ENCODE measurements around the gene GTF3C4. TPM values are rescaled to one million over a fixed set of nuclear protein-coding genes. Genes with fewer than 3 reads are reported as not detected.

Gene GTF3C4
- polyA plus RNA-seq, 1 donor from 2014 or later = 11.1 TPM

- Histone ChIP-seq H3K9me3 (ENCODE audit: low read length) (no peaks in the 10 kb centered on the region), H3K36me3 (ENCODE audit: insufficient read depth, low read length) (no peaks in the 10 kb centered on the region), H4K20me1 (ENCODE audit: insufficient read depth) (no peaks in the 10 kb centered on the region), H3K27ac (ENCODE audit: low read length) (peak within 1 kb of the TSS; percentile 89), H2AFZ (ENCODE audit: low read depth, low read length) (peak within 1 kb of the TSS; percentile 69), H3K9ac (ENCODE audit: low read length) (peak within 1 kb of the TSS; percentile 89), H3F3A (ENCODE audit: insufficient read depth, low read length, poor library complexity, severe bottlenecking) (no peaks in the 10 kb centered on the region), H3K4me3 (ENCODE audit: low read length) (peak within 1 kb of the TSS; percentile 69), H3K79me2 (replicated peaks; ENCODE audit: insufficient read depth, low read length) (peaks cover 49% of the 10 kb centered on the region), H3K4me2 (ENCODE audit: low read length) (peak within 1 kb of the TSS; percentile 61), H3K27me3 (ENCODE audit: insufficient read depth, low read depth, low read length) (no peaks in the 10 kb centered on the region), H3K9me2 (ENCODE audit: insufficient read depth, low read length) (no peaks in the 10 kb centered on the region)
- peak; percentile 49 for TF ChIP-seq TAF1 (IDR thresholded peaks at IDR 0.05; ENCODE audit: low read depth)
- TF ChIP-seq, protein P1, sequence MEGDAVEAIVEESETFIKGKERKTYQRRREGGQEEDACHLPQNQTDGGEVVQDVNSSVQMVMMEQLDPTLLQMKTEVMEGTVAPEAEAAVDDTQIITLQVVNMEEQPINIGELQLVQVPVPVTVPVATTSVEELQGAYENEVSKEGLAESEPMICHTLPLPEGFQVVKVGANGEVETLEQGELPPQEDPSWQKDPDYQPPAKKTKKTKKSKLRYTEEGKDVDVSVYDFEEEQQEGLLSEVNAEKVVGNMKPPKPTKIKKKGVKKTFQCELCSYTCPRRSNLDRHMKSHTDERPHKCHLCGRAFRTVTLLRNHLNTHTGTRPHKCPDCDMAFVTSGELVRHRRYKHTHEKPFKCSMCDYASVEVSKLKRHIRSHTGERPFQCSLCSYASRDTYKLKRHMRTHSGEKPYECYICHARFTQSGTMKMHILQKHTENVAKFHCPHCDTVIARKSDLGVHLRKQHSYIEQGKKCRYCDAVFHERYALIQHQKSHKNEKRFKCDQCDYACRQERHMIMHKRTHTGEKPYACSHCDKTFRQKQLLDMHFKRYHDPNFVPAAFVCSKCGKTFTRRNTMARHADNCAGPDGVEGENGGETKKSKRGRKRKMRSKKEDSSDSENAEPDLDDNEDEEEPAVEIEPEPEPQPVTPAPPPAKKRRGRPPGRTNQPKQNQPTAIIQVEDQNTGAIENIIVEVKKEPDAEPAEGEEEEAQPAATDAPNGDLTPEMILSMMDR (IDR thresholded peaks at IDR 0.05; ENCODE audit: poor library complexity, severe bottlenecking) = peak; percentile 32
- TF ChIP-seq MXI1 (conservative IDR thresholded peaks at IDR 0.05; ENCODE audit: poor library complexity, severe bottlenecking) = peak; percentile 99
- TF ChIP-seq POLR2AphosphoS5 (IDR thresholded peaks at IDR 0.05) = peak; percentile 38
- TF ChIP-seq REST (IDR thresholded peaks at IDR 0.05; ENCODE audit: borderline replicate concordance) = peak; percentile 72
- peak; percentile 50 for TF ChIP-seq RAD21 (conservative IDR thresholded peaks at IDR 0.05)
- TF ChIP-seq SMC3 (conservative IDR thresholded peaks at IDR 0.05; ENCODE audit: poor library complexity) = peak; percentile 55
- TF ChIP-seq EP300 (conservative IDR thresholded peaks at IDR 0.05; ENCODE audit: poor library complexity, severe bottlenecking) = peak; percentile 20
- no peak for TF ChIP-seq EZH2 (IDR thresholded peaks at IDR 0.05; ENCODE audit: borderline replicate concordance, insufficient read depth, low read length, poor library complexity, severe bottlenecking)
Measured at GRCh38 chr9:132669698-132670456, 387 bp upstream of the GTF3C4 start, which contains the start of gene DDX31. Gene DDX31 (minus strand): TSS chr9:132669983. CDS start chr9:132669934, 49 bp downstream.

- Histone ChIP-seq H3K9me2 (ENCODE audit: insufficient read depth, low read length) (no peaks in the 10 kb centered on the region), H2AFZ (ENCODE audit: low read depth, low read length) (peak overlapping the region; percentile 69), H4K20me1 (ENCODE audit: insufficient read depth) (no peaks in the 10 kb centered on the region), H3K79me2 (replicated peaks; ENCODE audit: insufficient read depth, low read length) (peaks cover 59% of the 10 kb centered on the region), H3K27me3 (ENCODE audit: insufficient read depth, low read depth, low read length) (no peaks in the 10 kb centered on the region), H3K9me3 (ENCODE audit: low read length) (no peaks in the 10 kb centered on the region), H3K9ac (ENCODE audit: low read length) (peak overlapping the region; percentile 89), H3K27ac (ENCODE audit: low read length) (peak overlapping the region; percentile 89), H3K4me3 (ENCODE audit: low read length) (peak overlapping the region; percentile 69), H3K36me3 (ENCODE audit: insufficient read depth, low read length) (no peaks in the 10 kb centered on the region), H3K4me2 (ENCODE audit: low read length) (peak overlapping the region; percentile 41), H3F3A (ENCODE audit: insufficient read depth, low read length, poor library complexity, severe bottlenecking) (no peaks in the 10 kb centered on the region)
- TF ChIP-seq MXI1 (conservative IDR thresholded peaks at IDR 0.05; ENCODE audit: poor library complexity, severe bottlenecking) (no peak), EZH2 (IDR thresholded peaks at IDR 0.05; ENCODE audit: borderline replicate concordance, insufficient read depth, low read length, poor library complexity, severe bottlenecking) (no peak), REST (IDR thresholded peaks at IDR 0.05; ENCODE audit: borderline replicate concordance) (no peak), RAD21 (conservative IDR thresholded peaks at IDR 0.05) (no peak), TAF1 (IDR thresholded peaks at IDR 0.05; ENCODE audit: low read depth) (no peak)
Measured at GRCh38 chr9:132671620-132672412, 1.6 kb downstream of the GTF3C4 start.
